Stomach (tissue), 4 donors: ENCODE data around the gene GCH1.

Experiments used
- EP300 ChIP-seq: sonication (generic); formaldehyde crosslinking; IDR thresholded peaks from one replicate; pipeline ENCODE4 v1.6.1; 2017; ENCODE audit warnings: antibody characterized with exemption
- POLR2A ChIP-seq, 4 donors: fragments of 450-650 bp; IDR thresholded peaks; one replicate each; pipeline ENCODE4 v1.6.1; 2016; ENCODE audit warnings: antibody characterized with exemption in 4 of 4, control low read depth in 2 of 4, mild to moderate bottlenecking in 1 of 4, moderate library complexity in 1 of 4
- POLR2AphosphoS5 ChIP-seq, 3 donors: sonication (generic); formaldehyde crosslinking; IDR thresholded peaks; one replicate each; pipeline ENCODE4 v1.6.1; 2016; ENCODE audit warnings: antibody characterized with exemption in 3 of 3
- TF ChIP-seq, protein P1 (sequence below), 7 experiments: fragments of 450-650 bp in 4 of 7; fragments of 200-600 bp in 3 of 7; sonication (generic) in 3 of 7; IDR thresholded peaks; one replicate each; pipeline ENCODE4 v1.5.1; 2016 to 2019; ENCODE audit warnings: antibody characterized with exemption in 7 of 7, control low read depth in 2 of 7, mild to moderate bottlenecking in 1 of 7

DNA sequence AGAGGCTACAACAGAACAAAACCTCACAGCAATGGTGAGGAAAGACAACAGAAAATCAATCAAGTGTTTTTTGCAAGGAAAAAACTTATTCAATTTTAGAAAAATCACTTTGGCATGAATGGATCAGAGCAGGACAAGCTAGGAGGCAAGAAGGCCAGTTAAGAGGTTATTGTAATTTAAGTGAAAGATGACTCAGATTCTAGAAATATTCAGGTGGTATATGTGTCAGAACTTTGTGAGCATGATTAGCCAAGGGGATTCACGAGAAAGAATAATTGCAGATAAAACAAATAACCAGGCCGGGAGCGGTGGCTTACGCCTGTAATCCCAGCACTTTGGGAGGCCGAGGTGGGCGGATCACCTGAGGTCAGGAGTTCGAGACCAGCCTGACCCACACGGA, 12.7 kb downstream of the GCH1 start:
- TF ChIP-seq, protein P1, sequence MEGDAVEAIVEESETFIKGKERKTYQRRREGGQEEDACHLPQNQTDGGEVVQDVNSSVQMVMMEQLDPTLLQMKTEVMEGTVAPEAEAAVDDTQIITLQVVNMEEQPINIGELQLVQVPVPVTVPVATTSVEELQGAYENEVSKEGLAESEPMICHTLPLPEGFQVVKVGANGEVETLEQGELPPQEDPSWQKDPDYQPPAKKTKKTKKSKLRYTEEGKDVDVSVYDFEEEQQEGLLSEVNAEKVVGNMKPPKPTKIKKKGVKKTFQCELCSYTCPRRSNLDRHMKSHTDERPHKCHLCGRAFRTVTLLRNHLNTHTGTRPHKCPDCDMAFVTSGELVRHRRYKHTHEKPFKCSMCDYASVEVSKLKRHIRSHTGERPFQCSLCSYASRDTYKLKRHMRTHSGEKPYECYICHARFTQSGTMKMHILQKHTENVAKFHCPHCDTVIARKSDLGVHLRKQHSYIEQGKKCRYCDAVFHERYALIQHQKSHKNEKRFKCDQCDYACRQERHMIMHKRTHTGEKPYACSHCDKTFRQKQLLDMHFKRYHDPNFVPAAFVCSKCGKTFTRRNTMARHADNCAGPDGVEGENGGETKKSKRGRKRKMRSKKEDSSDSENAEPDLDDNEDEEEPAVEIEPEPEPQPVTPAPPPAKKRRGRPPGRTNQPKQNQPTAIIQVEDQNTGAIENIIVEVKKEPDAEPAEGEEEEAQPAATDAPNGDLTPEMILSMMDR (IDR thresholded peaks at IDR 0.05): no peak
- TF ChIP-seq POLR2A (IDR thresholded peaks at IDR 0.05): no peak
- no peak for TF ChIP-seq POLR2AphosphoS5 (IDR thresholded peaks at IDR 0.05)
- TF ChIP-seq EP300: no peak
